Activated T-helper 17 cell treated with anti-CD3 and anti-CD28 coated beads, Interleukin-2, amount 50 U/mL, for 72 hours (primary cell): ENCODE results near the gene NQO1. TPM values are rescaled to one million over a fixed set of nuclear protein-coding genes. Genes with fewer than 3 reads are reported as not detected.
A peak's percentile ranks its signal among the peaks of the same experiment; 100 is the strongest.

Experiments used
- ATAC-seq: fragments of 150-1000 bp; cut with Tn5 transposase; replicated peaks from 2 replicates; pipeline ENCODE4 v1.10.0; 2021; ENCODE audit warnings: mild to moderate bottlenecking, moderate library complexity
- H3K27ac Mint-ChIP-seq: one replicate; pipeline ENCODE4 v1.8.0; 2022; ENCODE audit warnings: mixed read lengths
- H3K27me3 Mint-ChIP-seq: one replicate; pipeline ENCODE4 v1.8.0; 2022; ENCODE audit warnings: mixed read lengths
- H3K36me3 Mint-ChIP-seq: one replicate; pipeline ENCODE4 v1.8.0; 2022; ENCODE audit warnings: low read depth, mild to moderate bottlenecking, mixed read lengths
- H3K4me1 Mint-ChIP-seq: one replicate; pipeline ENCODE4 v1.8.0; 2022; ENCODE audit warnings: mixed read lengths
- H3K4me3 Mint-ChIP-seq: one replicate; pipeline ENCODE4 v1.8.0; 2022; ENCODE audit warnings: mild to moderate bottlenecking, mixed read lengths
- H3K9me3 Mint-ChIP-seq: one replicate; pipeline ENCODE4 v1.8.0; 2022; ENCODE audit warnings: mixed read lengths
- total RNA-seq, 2 donors: library from RNA; stranded (reverse); gene quantifications; one replicate each; pipeline ENCODE4 v1.2.3, GENCODE V29; 2022

NQO1 gene
- total RNA-seq, 2 donors from 2014 or later, result 14.2 to 22.3 TPM

- no peak for ATAC-seq
- Mint-ChIP-seq H3K27me3 (no peaks in the 10 kb centered on the region), H3K4me1 (no peaks in the 10 kb centered on the region), H3K4me3 (no peak overlapping the region), H3K9me3 (no peaks in the 10 kb centered on the region), H3K36me3 (peaks cover 78% of the 10 kb centered on the region), H3K27ac (no peak overlapping the region)
These were observed 24.5 kb downstream of the NQO1 start for GRCh38 chr16:69701866-69702265.

DNA sequence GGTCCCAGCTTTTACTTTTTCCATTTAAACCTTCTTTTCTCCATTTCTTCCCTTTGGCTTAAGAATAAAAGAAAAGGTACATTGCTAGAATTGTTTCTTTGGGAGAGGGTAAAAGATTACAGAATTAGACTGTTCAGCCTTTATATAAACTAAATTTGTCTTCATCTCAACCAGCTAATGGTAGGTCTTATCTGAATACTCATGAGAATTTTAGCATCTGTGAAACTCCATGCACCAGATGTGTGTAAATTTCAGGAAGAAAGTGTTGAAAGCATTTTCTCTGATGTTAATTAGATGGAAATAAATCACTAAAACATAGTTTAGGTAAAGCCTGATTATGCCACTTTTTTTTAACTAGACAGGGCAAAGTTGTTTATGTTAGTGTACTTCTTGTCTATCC, 24.9 kb downstream of the NQO1 start:
- H3K4me3 Mint-ChIP-seq, result no peak overlapping the region
- no peak for ATAC-seq
- no peaks in the 10 kb centered on the region for H3K9me3 Mint-ChIP-seq
- no peaks in the 10 kb centered on the region for H3K4me1 Mint-ChIP-seq
- no peak overlapping the region for H3K27ac Mint-ChIP-seq
- peaks cover 78% of the 10 kb centered on the region for H3K36me3 Mint-ChIP-seq
- no peaks in the 10 kb centered on the region for H3K27me3 Mint-ChIP-seq

DNA sequence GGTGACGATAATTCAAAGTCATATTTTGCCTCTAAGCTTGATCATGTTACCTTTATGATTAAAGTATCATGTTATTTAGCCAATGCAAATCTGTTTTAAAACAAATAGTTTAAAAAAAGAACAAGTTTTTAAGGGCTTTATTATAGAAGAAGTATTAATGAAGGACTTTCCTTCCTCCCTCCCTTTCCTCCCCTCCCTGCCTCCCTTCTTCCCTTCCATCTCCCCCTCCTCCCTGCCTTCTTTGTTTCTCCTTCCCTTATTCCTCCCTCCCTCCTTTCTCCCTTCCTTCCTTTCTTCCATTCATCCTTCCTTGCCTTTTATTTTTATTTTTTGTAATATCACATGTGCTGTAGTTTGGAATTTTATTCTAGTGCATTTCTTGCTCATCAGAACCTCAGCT, 26.4 kb downstream of the NQO1 start:
- H3K27ac Mint-ChIP-seq, result no peak overlapping the region
- no peak overlapping the region for H3K4me3 Mint-ChIP-seq
- no peak for ATAC-seq
- H3K36me3 Mint-ChIP-seq, result peaks cover 90% of the 10 kb centered on the region
- H3K27me3 Mint-ChIP-seq, result no peaks in the 10 kb centered on the region
- no peaks in the 10 kb centered on the region for H3K9me3 Mint-ChIP-seq
- no peaks in the 10 kb centered on the region for H3K4me1 Mint-ChIP-seq

DNA sequence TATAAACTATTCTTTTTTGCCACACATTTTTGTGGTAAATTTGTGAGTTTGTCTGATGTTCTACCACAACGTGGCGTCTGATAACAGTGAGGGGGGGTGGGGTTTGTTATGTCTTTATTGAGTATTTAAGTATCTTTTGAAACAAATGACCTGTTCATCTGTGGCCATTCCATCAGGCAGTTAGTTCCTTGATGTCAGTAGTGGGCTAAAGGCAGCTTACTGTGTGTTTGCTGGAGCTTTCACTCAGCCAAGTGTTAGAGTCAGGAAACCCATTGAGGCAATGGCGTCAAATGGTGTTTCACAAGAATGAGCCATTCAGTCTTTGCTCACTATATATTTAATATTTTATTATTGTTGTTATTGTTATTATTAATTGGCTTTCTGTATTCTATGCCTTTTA, 28.0 kb downstream of the NQO1 start:
- peaks cover 4% of the 10 kb centered on the region for H3K4me1 Mint-ChIP-seq
- H3K9me3 Mint-ChIP-seq, result no peaks in the 10 kb centered on the region
- H3K36me3 Mint-ChIP-seq, result peaks cover 90% of the 10 kb centered on the region
- ATAC-seq, result no peak
- H3K27ac Mint-ChIP-seq, result no peak overlapping the region
- H3K4me3 Mint-ChIP-seq, result no peak overlapping the region
- H3K27me3 Mint-ChIP-seq, result no peaks in the 10 kb centered on the region

DNA sequence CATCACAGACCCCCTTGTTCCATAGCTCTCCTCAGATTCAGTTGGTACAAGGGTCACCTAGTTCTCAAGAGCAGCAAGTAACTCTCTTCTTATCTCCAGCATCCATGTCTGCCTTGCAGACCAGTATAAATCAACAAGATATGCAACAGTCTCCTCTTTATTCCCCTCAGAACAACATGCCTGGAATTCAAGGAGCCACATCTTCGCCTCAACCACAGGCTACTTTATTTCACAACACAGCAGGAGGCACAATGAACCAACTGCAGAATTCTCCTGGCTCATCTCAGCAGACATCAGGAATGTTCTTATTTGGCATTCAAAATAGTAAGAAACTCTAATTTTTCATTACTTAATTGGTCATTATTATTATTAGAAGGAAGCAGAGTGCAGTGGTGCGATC, 32.4 kb downstream of the NQO1 start:
- peaks cover 100% of the 10 kb centered on the region for H3K36me3 Mint-ChIP-seq
- ATAC-seq, result no peak
- H3K4me3 Mint-ChIP-seq, result no peak overlapping the region
- no peaks in the 10 kb centered on the region for H3K9me3 Mint-ChIP-seq
- H3K4me1 Mint-ChIP-seq, result peaks cover 19% of the 10 kb centered on the region
- H3K27ac Mint-ChIP-seq, result no peak overlapping the region
- no peaks in the 10 kb centered on the region for H3K27me3 Mint-ChIP-seq

GRCh38 chr16:69691980-69692911, 34.1 kb downstream of the NQO1 start:
- Mint-ChIP-seq H3K9me3 (no peaks in the 10 kb centered on the region), H3K36me3 (peaks cover 93% of the 10 kb centered on the region), H3K4me3 (no peak overlapping the region), H3K27me3 (no peaks in the 10 kb centered on the region), H3K4me1 (peaks cover 19% of the 10 kb centered on the region), H3K27ac (peak overlapping the region; percentile 59)
- peak; percentile 93 for ATAC-seq

DNA sequence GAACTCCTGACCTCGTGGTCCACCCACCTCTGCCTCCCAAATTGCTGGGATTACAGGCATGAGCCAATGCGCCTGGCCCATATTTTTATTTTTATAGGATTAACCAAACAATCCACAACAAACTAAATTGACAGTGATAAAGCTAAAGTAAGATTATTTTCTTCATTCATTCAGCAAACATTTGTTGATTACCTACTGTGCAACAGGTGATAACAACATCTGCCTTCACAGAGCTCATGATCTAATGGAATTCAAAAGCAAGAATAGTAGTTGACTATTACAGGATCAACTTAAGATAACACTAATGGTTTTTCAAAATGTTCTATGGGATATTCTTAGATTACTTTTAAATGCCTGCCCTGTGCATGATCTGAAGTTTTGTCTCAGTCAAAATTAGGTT, 37.8 kb downstream of the NQO1 start:
- H3K27ac Mint-ChIP-seq, result no peak overlapping the region
- H3K4me1 Mint-ChIP-seq, result peaks cover 16% of the 10 kb centered on the region
- H3K27me3 Mint-ChIP-seq, result no peaks in the 10 kb centered on the region
- ATAC-seq, result no peak
- H3K36me3 Mint-ChIP-seq, result peaks cover 87% of the 10 kb centered on the region
- H3K9me3 Mint-ChIP-seq, result no peaks in the 10 kb centered on the region
- no peak overlapping the region for H3K4me3 Mint-ChIP-seq

DNA sequence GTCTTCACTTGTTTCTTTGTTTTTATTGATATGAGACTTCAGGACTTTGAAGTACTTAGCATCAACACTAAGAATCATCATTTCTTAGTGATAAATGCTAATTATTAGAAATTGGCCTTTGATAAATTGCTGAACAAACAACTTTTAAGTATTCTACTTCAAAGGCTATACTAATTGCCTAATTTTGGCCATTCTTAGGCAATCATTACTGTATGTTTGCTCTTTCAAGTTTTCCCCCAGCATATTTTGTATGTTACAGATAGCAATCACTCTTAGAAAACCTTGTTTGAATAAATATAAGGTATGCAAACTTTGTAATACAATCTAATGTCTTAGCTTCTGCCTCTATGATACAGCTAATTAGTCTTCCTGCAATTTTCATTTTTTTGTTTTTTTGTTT, 46.0 kb downstream of the NQO1 start:
- Mint-ChIP-seq H3K4me1 (no peaks in the 10 kb centered on the region), H3K27ac (no peak overlapping the region), H3K27me3 (no peaks in the 10 kb centered on the region), H3K9me3 (no peaks in the 10 kb centered on the region), H3K36me3 (peaks cover 92% of the 10 kb centered on the region), H3K4me3 (no peak overlapping the region)
- ATAC-seq, result no peak

DNA sequence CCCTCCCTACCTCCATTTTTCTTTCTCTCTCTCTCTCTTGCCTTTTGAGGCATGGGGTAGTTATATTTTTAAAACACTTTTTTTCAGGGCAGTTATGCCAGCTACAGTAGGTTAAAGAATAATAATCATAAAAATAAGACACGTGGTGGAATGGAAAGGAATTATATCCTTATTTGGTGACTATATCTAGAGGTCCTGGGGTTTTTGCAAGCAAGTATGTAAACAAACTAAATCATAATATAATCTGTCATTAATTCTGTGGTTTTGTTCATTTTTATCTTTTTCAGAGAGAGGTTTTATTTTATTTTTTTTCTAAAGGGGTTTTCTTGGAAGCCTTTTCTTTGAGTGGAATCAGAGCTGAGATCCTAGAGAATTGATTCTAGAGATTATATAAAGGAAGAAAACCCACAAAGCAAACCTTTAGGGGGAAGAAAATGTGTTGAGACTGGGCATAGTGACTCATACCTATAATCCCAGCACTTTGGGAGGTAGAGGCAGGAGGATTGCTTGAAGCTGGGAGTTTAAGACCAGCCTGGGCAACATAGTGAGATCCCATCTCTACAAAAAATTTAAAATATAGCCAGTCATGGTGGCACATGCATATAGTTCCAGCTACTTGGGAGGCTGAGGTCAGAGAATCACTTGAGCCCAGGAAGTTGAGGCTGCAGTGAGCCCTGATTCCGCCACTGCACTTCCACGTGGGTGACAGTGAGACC, 53.2 kb downstream of the NQO1 start:
- Mint-ChIP-seq H3K27me3 (no peaks in the 10 kb centered on the region), H3K27ac (peak overlapping the region; percentile 28), H3K4me3 (no peak overlapping the region)

GRCh38 chr16:69672315-69672997, 53.9 kb downstream of the NQO1 start:
- Mint-ChIP-seq H3K9me3 (no peaks in the 10 kb centered on the region), H3K27me3 (no peaks in the 10 kb centered on the region), H3K27ac (peak overlapping the region; percentile 28), H3K36me3 (peaks cover 93% of the 10 kb centered on the region), H3K4me1 (no peaks in the 10 kb centered on the region), H3K4me3 (no peak overlapping the region)
- no peak for ATAC-seq

More for the DNA sequence above, 53.2 kb downstream of the NQO1 start:
- Mint-ChIP-seq H3K4me1 (no peaks in the 10 kb centered on the region), H3K36me3 (peaks cover 93% of the 10 kb centered on the region), H3K9me3 (no peaks in the 10 kb centered on the region)
- ATAC-seq, result no peak

GRCh38 chr16:69669577-69669976, 56.8 kb downstream of the NQO1 start:
- no peaks in the 10 kb centered on the region for H3K9me3 Mint-ChIP-seq
- H3K27ac Mint-ChIP-seq, result no peak overlapping the region
- ATAC-seq, result no peak
- no peaks in the 10 kb centered on the region for H3K27me3 Mint-ChIP-seq
- H3K4me1 Mint-ChIP-seq, result no peaks in the 10 kb centered on the region
- peaks cover 74% of the 10 kb centered on the region for H3K36me3 Mint-ChIP-seq
- no peak overlapping the region for H3K4me3 Mint-ChIP-seq

DNA sequence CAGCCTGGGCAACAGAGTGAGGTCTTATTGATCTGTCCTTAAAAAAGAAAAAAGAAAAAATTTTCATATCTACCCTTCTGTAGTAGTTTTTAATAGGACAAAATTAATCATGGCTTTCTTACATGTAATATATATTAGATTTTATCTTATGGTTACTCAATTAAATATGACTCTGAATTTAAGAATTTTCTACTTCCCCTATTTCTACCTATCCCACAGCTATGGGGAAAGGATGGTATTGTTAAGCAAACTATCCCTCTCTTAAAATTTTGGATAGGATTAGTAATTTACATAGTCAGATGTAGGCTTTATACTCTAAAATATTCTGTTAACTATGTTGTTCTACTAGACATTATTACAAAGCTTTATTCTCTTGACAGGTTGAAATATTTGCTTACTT, 62.5 kb downstream of the NQO1 start:
- Mint-ChIP-seq H3K36me3 (peaks cover 81% of the 10 kb centered on the region), H3K27me3 (no peaks in the 10 kb centered on the region), H3K4me3 (no peak overlapping the region), H3K4me1 (no peaks in the 10 kb centered on the region), H3K9me3 (no peaks in the 10 kb centered on the region), H3K27ac (no peak overlapping the region)
- no peak for ATAC-seq

DNA sequence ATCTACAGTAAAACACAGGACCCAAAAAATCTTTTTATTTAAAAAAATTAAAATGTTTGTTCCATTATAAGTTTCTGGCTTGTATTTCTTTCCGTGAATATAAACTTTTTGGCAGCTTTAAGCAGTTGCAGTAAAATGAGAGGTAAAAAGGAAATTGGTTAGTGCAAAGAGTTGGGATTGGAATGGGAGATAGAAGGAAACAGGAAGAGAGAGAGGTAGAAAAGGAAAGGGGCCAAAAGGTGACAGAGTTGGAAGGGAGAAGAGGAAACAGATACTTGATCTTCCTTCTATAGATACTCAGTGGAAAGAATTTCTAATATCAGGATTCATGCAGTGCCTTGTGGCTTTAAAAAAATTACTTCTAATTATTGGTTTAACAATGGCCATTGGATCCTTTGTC, 63.5 kb downstream of the NQO1 start:
- H3K9me3 Mint-ChIP-seq, result no peaks in the 10 kb centered on the region
- no peaks in the 10 kb centered on the region for H3K27me3 Mint-ChIP-seq
- no peak overlapping the region for H3K27ac Mint-ChIP-seq
- peaks cover 81% of the 10 kb centered on the region for H3K36me3 Mint-ChIP-seq
- ATAC-seq, result no peak
- H3K4me1 Mint-ChIP-seq, result no peaks in the 10 kb centered on the region
- H3K4me3 Mint-ChIP-seq, result no peak overlapping the region

DNA sequence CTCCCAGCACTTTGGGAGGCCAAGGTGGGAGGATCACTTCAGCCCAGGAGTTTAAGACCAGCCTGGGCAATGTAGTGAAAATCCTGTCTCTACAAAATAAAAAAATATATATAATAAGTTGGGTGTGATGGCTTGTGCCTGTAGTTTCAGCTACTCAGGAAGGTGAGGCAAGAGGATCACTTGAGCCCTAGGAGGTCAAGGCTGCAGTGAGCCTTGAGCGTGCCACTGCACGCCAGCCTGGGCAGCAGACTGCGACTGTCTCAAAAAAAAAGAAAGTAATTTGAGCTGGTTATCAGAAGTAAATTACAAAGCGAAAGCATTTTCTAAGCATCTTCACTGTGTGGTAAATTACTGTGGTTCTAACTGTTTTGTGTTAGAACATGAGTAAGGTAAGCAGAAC, 66.2 kb downstream of the NQO1 start:
- Mint-ChIP-seq H3K4me3 (no peak overlapping the region), H3K36me3 (peaks cover 98% of the 10 kb centered on the region), H3K9me3 (no peaks in the 10 kb centered on the region), H3K27ac (no peak overlapping the region), H3K27me3 (no peaks in the 10 kb centered on the region), H3K4me1 (no peaks in the 10 kb centered on the region)
- no peak for ATAC-seq
